IMR-90 (cell line): ENCODE results near the gene MICAL3. TPM values are rescaled to one million over a fixed set of nuclear protein-coding genes. Genes with fewer than 3 reads are reported as not detected.

ENCODE experiments used
- ATAC-seq: fragments of 200-7000 bp; cut with Tn5 transposase; 2 replicates; pipeline ENCODE4 v1.9.1; 2020; ENCODE audit warnings: low read depth, mild to moderate bottlenecking, moderate library complexity
- BruUV-seq: library from RNA; stranded (reverse); fragments of 400-500 nt; replicated peaks from 2 replicates; lab custom pipeline; 2021; lab: Mats Ljungman, UMichigan
- CTCF ChIA-PET: fragments of 300-600 bp; formaldehyde crosslinking; extraction: SDS; loops from one replicate; lab custom pipeline; 2021; ENCODE audit warnings: antibody characterized with exemption; lab: Yijun Ruan, JAX
- POLR2A ChIA-PET: fragments of 300-600 bp; sonication (Branson Sonifier 250); formaldehyde crosslinking; loops from one replicate; lab custom pipeline; 2022; ENCODE audit warnings: antibody characterized with exemption; ENCODE audit not compliant: unreplicated experiment; lab: Charles Lee
- DNase-seq: peaks from one replicate; pipeline ENCODE4 v3.0.0; 2013
- H2AFZ ChIP-seq: replicated peaks from 2 replicates; pipeline ENCODE3; 2013; ENCODE audit warnings: low read length, mild to moderate bottlenecking; ENCODE audit not compliant: poor library complexity
- H2AK5ac ChIP-seq: 2 replicates; pipeline ENCODE4 v1.6.1; 2013; ENCODE audit warnings: low read depth, low read length, inconsistent platforms
- H2AK9ac ChIP-seq: replicated peaks from 2 replicates; pipeline ENCODE3; 2013; ENCODE audit warnings: mild to moderate bottlenecking, low read depth, low read length, moderate library complexity; ENCODE audit not compliant: poor library complexity
- H2BK120ac ChIP-seq: 2 replicates; pipeline ENCODE4 v1.6.1; 2013; ENCODE audit warnings: low read depth, low read length, inconsistent platforms
- H2BK15ac ChIP-seq: 3 replicates; pipeline ENCODE4 v1.6.1; 2013; ENCODE audit warnings: low read depth, low read length, inconsistent platforms
- H2BK20ac ChIP-seq: 2 replicates; pipeline ENCODE4 v1.6.1; 2013; ENCODE audit warnings: low read depth, mild to moderate bottlenecking, inconsistent platforms, low read length, moderate library complexity
- H2BK5ac ChIP-seq: 2 replicates; pipeline ENCODE4 v1.6.1; 2013; ENCODE audit warnings: mild to moderate bottlenecking, low read depth, low read length, inconsistent platforms; ENCODE audit not compliant: poor library complexity, severe bottlenecking
- H3K14ac ChIP-seq: replicated peaks from 2 replicates; pipeline ENCODE4 v1.6.1; 2013; ENCODE audit warnings: low read depth, low read length, inconsistent platforms
- H3K18ac ChIP-seq: 2 replicates; pipeline ENCODE4 v1.6.1; 2013; ENCODE audit warnings: low read depth, low read length, control low read depth
- H3K23ac ChIP-seq: 2 replicates; pipeline ENCODE4 v1.6.1; 2013; ENCODE audit warnings: low read depth, low read length, inconsistent platforms
- H3K27ac ChIP-seq: 2 replicates; pipeline ENCODE4 v1.5.1; 2013; ENCODE audit warnings: mild to moderate bottlenecking, control low read depth, low read length; ENCODE audit not compliant: insufficient read depth
- H3K27me3 ChIP-seq: 2 replicates; pipeline ENCODE4 v1.6.1; 2013; ENCODE audit warnings: low read length; ENCODE audit not compliant: control insufficient read depth, insufficient read depth
- H3K36me3 ChIP-seq: 2 replicates; pipeline ENCODE4 v1.6.1; 2013; ENCODE audit warnings: low read length, mixed read lengths; ENCODE audit not compliant: control insufficient read depth, insufficient read depth
- H3K4ac ChIP-seq: 2 replicates; pipeline ENCODE4 v1.6.1; 2013; ENCODE audit warnings: low read depth, low read length, inconsistent platforms
- H3K4me1 ChIP-seq: 2 replicates; pipeline ENCODE4 v1.6.1; 2013; ENCODE audit warnings: low read length, mixed read lengths; ENCODE audit not compliant: control insufficient read depth, insufficient read depth
- H3K4me2 ChIP-seq: 2 replicates; pipeline ENCODE4 v1.6.1; 2013; ENCODE audit warnings: low read depth, mild to moderate bottlenecking, control low read depth, low read length, moderate library complexity
- H3K4me3 ChIP-seq: 2 replicates; pipeline ENCODE4 v1.5.1; 2013; ENCODE audit warnings: low read depth, mild to moderate bottlenecking, control low read depth, low read length, moderate library complexity; ENCODE audit not compliant: insufficient read depth
- H3K56ac ChIP-seq: 2 replicates; pipeline ENCODE4 v1.6.1; 2013; ENCODE audit warnings: low read length, inconsistent platforms; ENCODE audit not compliant: insufficient read depth; ENCODE audit errors: extremely low read depth
- H3K79me1 ChIP-seq, 2 experiments: 2 replicates each; pipeline ENCODE4 v1.6.1; 2013; ENCODE audit warnings: low read length in 2 of 2, inconsistent platforms in 1 of 2, low read depth in 1 of 2
- H3K9ac ChIP-seq: 2 replicates; pipeline ENCODE4 v1.6.1; 2013; ENCODE audit warnings: low read depth, low read length, control low read depth
- H3K9me1 ChIP-seq: 2 replicates; pipeline ENCODE4 v1.6.1; 2013; ENCODE audit warnings: low read length, inconsistent platforms; ENCODE audit not compliant: insufficient read depth
- H3K9me3 ChIP-seq: 2 replicates; pipeline ENCODE4 v1.6.1; 2013; ENCODE audit warnings: low read length; ENCODE audit not compliant: control insufficient read depth, insufficient read depth
- H4K20me1 ChIP-seq: 2 replicates; pipeline ENCODE4 v1.6.1; 2013; ENCODE audit warnings: low read length, inconsistent platforms; ENCODE audit not compliant: insufficient read depth
- H4K5ac ChIP-seq: 2 replicates; pipeline ENCODE4 v1.6.1; 2013; ENCODE audit warnings: mild to moderate bottlenecking, low read depth, low read length, control low read depth
- H4K8ac ChIP-seq, 2 experiments: 2 replicates each; pipeline ENCODE4 v1.6.1; 2013; ENCODE audit warnings: low read depth in 2 of 2, low read length in 2 of 2, control low read depth in 1 of 2, inconsistent platforms in 1 of 2
- H4K91ac ChIP-seq: 2 replicates; pipeline ENCODE4 v1.6.1; 2013; ENCODE audit warnings: low read depth, low read length, inconsistent platforms; ENCODE audit not compliant: insufficient read depth
- BHLHE40 ChIP-seq: fragments of 150-350 bp; IDR thresholded peaks from 2 replicates; pipeline ENCODE4 v1.6.1; 2016; ENCODE audit warnings: mild to moderate bottlenecking, low read depth, low read length
- CHD1 ChIP-seq: IDR thresholded peaks from 2 replicates; pipeline ENCODE4 v1.6.1; 2012; ENCODE audit warnings: low read depth, low read length, improper control_type of control experiment
- FOS ChIP-seq: fragments of 150-350 bp; IDR thresholded peaks from 2 replicates; pipeline ENCODE4 v1.6.1; 2016; ENCODE audit warnings: low read depth, low read length
- NFE2L2 ChIP-seq: fragments of 150-350 bp; IDR thresholded peaks from 2 replicates; pipeline ENCODE4 v1.6.1; 2016; ENCODE audit warnings: low read depth, mild to moderate bottlenecking, low read length
- POLR2A ChIP-seq: IDR thresholded peaks from 2 replicates; pipeline ENCODE4 v1.6.1; 2012; ENCODE audit warnings: mild to moderate bottlenecking, low read depth, low read length
- RAD21 ChIP-seq: IDR thresholded peaks from 2 replicates; pipeline ENCODE4 v1.6.1; 2012; ENCODE audit warnings: low read length, improper control_type of control experiment
- RCOR1 ChIP-seq: IDR thresholded peaks from 2 replicates; pipeline ENCODE4 v1.6.1; 2012; ENCODE audit warnings: mild to moderate bottlenecking, low read length, improper control_type of control experiment; ENCODE audit not compliant: insufficient replicate concordance
- RFX5 ChIP-seq: IDR thresholded peaks from 2 replicates; pipeline ENCODE4 v1.8.0; 2012; ENCODE audit warnings: low read depth, mild to moderate bottlenecking, low read length, moderate library complexity
- SMC3 ChIP-seq: fragments of 150-350 bp; IDR thresholded peaks from 2 replicates; pipeline ENCODE4 v1.6.1; 2016; ENCODE audit warnings: low read depth, mild to moderate bottlenecking, antibody characterized with exemption, low read length, moderate library complexity
- WGBS, 2 experiments: methylation state at CpG; one replicate each; pipeline versions ENCODE4 v1.1.5 to v1.1.7; 2013; ENCODE audit warnings: missing lambda C conversion rate in 2 of 2; ENCODE audit not compliant: insufficient read length in 1 of 2; ENCODE audit errors: extremely low coverage in 2 of 2; 5-methylcytosine and 5-hydroxymethylcytosine counted together
- dilution Hi-C: fragments of 300-500 bp; cut with HindIII; formaldehyde crosslinking; loops from one replicate; pipeline ENCODE4 v1.14.3; 2018; ENCODE audit warnings: low sequenced_read_pairs; ENCODE audit not compliant: unreplicated experiment
- in situ Hi-C: fragments of 300-500 bp; cut with MboI; formaldehyde crosslinking; loops from 3 replicates; pipeline ENCODE4 v1.14.3; 2019; ENCODE audit warnings: low sequenced_read_pairs, inconsistent platforms, mixed read lengths
- intact Hi-C: fragments of 100-400 bp; cut with micrococcal nuclease; formaldehyde crosslinking; loops from 2 replicates; pipeline ENCODE4 v1.10.0; 2022
- polyA plus RNA-seq, 3 experiments: library from polyadenylated mRNA; depleted of rRNA; stranded (reverse); fragments of >200 nt; gene quantifications; 2 replicates each; pipeline ENCODE4 v1.2.3, GENCODE V29; 2012; ENCODE audit warnings: low replicate concordance in 1 of 3
- total RNA-seq: library from RNA; depleted of rRNA; stranded (reverse); fragments of >200 nt; gene quantifications from 2 replicates; pipeline ENCODE4 v1.2.3, GENCODE V29; 2012
- TF ChIP-seq, protein P1 (sequence below): fragments of 150-350 bp; IDR thresholded peaks from 2 replicates; pipeline ENCODE4 v1.6.1; 2016; ENCODE audit warnings: low read depth, mild to moderate bottlenecking, low read length, moderate library complexity, borderline replicate concordance
- TF ChIP-seq, protein P2 (sequence below): conservative IDR thresholded peaks from 2 replicates; pipeline ENCODE4 v1.5.1; 2012; ENCODE audit warnings: mild to moderate bottlenecking, low read depth, low read length, improper control_type of control experiment

The MICAL3 gene
- total and polyA plus RNA-seq, 2 of the 4 experiments (the other 2 are of a cell fraction), result 17.6 to 26.8 TPM

- no peak overlapping the region for H2BK20ac ChIP-seq
- H4K5ac ChIP-seq, result no peak overlapping the region
- no peak overlapping the region for H3K56ac ChIP-seq
- H2BK120ac ChIP-seq, result no peak overlapping the region
- H3K79me1 ChIP-seq, result no peaks in the 10 kb centered on the region
- peaks cover 21% of the 10 kb centered on the region for H3K36me3 ChIP-seq
- no peaks in the 10 kb centered on the region for H4K20me1 ChIP-seq
- H2AK9ac ChIP-seq, result no peak overlapping the region
- ATAC-seq (no peak), DNase-seq (no peak)
- no peak overlapping the region for H3K4me2 ChIP-seq
- dilution Hi-C loops (no loop called here), in situ Hi-C loops (no loop called here), intact Hi-C loops (loop anchor here (10.0 kb wide), 1 partner anchor 235 kb away; no protein-coding TSS in a partner anchor)
- H2BK15ac ChIP-seq, result no peak overlapping the region
- no peak overlapping the region for H3K27ac ChIP-seq
- H3K4me3 ChIP-seq, result no peak overlapping the region
- WGBS, 2 experiments, result 97% methylated on average over 15 of the region's 27 CpGs; no CpG with 5 or more reads in 1 of the 2 experiments
- BruUV-seq, result no TSS peak
- H3K9me3 ChIP-seq, result no peaks in the 10 kb centered on the region
- no peak overlapping the region for H2BK5ac ChIP-seq
- H2AK5ac ChIP-seq, result no peak overlapping the region
- no peak overlapping the region for H3K4ac ChIP-seq
- H3K14ac ChIP-seq, result no peak overlapping the region
- no peak overlapping the region for H3K23ac ChIP-seq
- H2AFZ ChIP-seq, result no peak overlapping the region
- H3K4me1 ChIP-seq, result no peaks in the 10 kb centered on the region
- POLR2A ChIA-PET, result no interaction called here
- H3K18ac ChIP-seq, result no peak overlapping the region
- H3K9me1 ChIP-seq, result peaks cover 3% of the 10 kb centered on the region; the same call in 1 of the 2 replicates
- CTCF ChIA-PET, result no interaction called here
- no peak overlapping the region for H3K9ac ChIP-seq
- TF ChIP-seq CHD1 (no peak), RAD21 (no peak), RFX5 (no peak), NFE2L2 (no peak), POLR2A (no peak), SMC3 (no peak), RCOR1 (no peak), BHLHE40 (no peak), FOS (no peak)
- TF ChIP-seq, protein P1, sequence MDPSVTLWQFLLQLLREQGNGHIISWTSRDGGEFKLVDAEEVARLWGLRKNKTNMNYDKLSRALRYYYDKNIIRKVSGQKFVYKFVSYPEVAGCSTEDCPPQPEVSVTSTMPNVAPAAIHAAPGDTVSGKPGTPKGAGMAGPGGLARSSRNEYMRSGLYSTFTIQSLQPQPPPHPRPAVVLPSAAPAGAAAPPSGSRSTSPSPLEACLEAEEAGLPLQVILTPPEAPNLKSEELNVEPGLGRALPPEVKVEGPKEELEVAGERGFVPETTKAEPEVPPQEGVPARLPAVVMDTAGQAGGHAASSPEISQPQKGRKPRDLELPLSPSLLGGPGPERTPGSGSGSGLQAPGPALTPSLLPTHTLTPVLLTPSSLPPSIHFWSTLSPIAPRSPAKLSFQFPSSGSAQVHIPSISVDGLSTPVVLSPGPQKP, result no peak
- TF ChIP-seq, protein P2, sequence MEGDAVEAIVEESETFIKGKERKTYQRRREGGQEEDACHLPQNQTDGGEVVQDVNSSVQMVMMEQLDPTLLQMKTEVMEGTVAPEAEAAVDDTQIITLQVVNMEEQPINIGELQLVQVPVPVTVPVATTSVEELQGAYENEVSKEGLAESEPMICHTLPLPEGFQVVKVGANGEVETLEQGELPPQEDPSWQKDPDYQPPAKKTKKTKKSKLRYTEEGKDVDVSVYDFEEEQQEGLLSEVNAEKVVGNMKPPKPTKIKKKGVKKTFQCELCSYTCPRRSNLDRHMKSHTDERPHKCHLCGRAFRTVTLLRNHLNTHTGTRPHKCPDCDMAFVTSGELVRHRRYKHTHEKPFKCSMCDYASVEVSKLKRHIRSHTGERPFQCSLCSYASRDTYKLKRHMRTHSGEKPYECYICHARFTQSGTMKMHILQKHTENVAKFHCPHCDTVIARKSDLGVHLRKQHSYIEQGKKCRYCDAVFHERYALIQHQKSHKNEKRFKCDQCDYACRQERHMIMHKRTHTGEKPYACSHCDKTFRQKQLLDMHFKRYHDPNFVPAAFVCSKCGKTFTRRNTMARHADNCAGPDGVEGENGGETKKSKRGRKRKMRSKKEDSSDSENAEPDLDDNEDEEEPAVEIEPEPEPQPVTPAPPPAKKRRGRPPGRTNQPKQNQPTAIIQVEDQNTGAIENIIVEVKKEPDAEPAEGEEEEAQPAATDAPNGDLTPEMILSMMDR, result no peak
- no peak overlapping the region for H4K91ac ChIP-seq
- no peak overlapping the region for H4K8ac ChIP-seq
- no peaks in the 10 kb centered on the region for H3K27me3 ChIP-seq
These were observed 234.8 kb downstream of the MICAL3 start for GRCh38 chr22:17789379-17790200.
